ENCODE measurements around the gene TXK.
"Not testable (repeated sequence)": the region's sequence is repeated elsewhere in the genome, so short reads cannot be mapped to it uniquely, and the experiment has no call there.

TXK gene

GRCh38 chr4:48134081-48134480 is at the start of gene TXK:
TSS of gene TXK (minus strand) at chr4:48134250. CDS start at chr4:48134170, 80 bp downstream.
- no peak for DNase-seq (ENCODE audit: low spot score)

GRCh38 chr4:48180234-48180633 is 46.2 kb upstream of the TXK start:
- DNase-seq (ENCODE audit: low spot score) = no peak

- DNase-seq (ENCODE audit: low spot score) = no peak
These were observed 44.9 kb upstream of the TXK start for GRCh38 chr4:48178931-48179330.

- DNase-seq (ENCODE audit: low spot score) = no peak
These were observed 41.8 kb upstream of the TXK start for GRCh38 chr4:48175806-48176205.

GRCh38 chr4:48175328-48175727 is 41.3 kb upstream of the TXK start:
- DNase-seq (ENCODE audit: low spot score) = no peak

- no peak for DNase-seq (ENCODE audit: low spot score)
These were observed 39.3 kb upstream of the TXK start for GRCh38 chr4:48173056-48173991.

- DNase-seq (ENCODE audit: low spot score) = no peak
These were observed 38.6 kb upstream of the TXK start for GRCh38 chr4:48172651-48173050.

- no peak for DNase-seq (ENCODE audit: low spot score)
These were observed 35.6 kb upstream of the TXK start for GRCh38 chr4:48169636-48170035.

GRCh38 chr4:48167538-48168263 is 33.7 kb upstream of the TXK start:
- DNase-seq (ENCODE audit: low spot score) = no peak

GRCh38 chr4:48164561-48164960 is 30.5 kb upstream of the TXK start:
- not testable (repeated sequence) for DNase-seq (ENCODE audit: low spot score)

- DNase-seq (ENCODE audit: low spot score) = no peak
These were observed 29.7 kb upstream of the TXK start for GRCh38 chr4:48163746-48164145.

- no peak for DNase-seq (ENCODE audit: low spot score)
These were observed 28.1 kb upstream of the TXK start for GRCh38 chr4:48162162-48162561.

GRCh38 chr4:48157271-48157670 is 23.2 kb upstream of the TXK start:
- no peak for DNase-seq (ENCODE audit: low spot score)

- no peak for DNase-seq (ENCODE audit: low spot score)
These were observed 22.4 kb upstream of the TXK start for GRCh38 chr4:48156423-48156822.

- no peak for DNase-seq (ENCODE audit: low spot score)
These were observed 19.9 kb upstream of the TXK start for GRCh38 chr4:48153791-48154550.

- no peak for DNase-seq (ENCODE audit: low spot score)
These were observed 18.2 kb upstream of the TXK start for GRCh38 chr4:48152259-48152658.

GRCh38 chr4:48149827-48150370 is 15.8 kb upstream of the TXK start:
- DNase-seq (ENCODE audit: low spot score) = no peak

- DNase-seq (ENCODE audit: low spot score) = no peak
These were observed 13.6 kb upstream of the TXK start for GRCh38 chr4:48147621-48148020.

- peak; percentile 75 for DNase-seq (ENCODE audit: low spot score)
These were observed 7.0 kb upstream of the TXK start for GRCh38 chr4:48141048-48141447.

- no peak for DNase-seq (ENCODE audit: low spot score)
These were observed 5.6 kb upstream of the TXK start for GRCh38 chr4:48139691-48140090.

- DNase-seq (ENCODE audit: low spot score) = no peak
These were observed 4.9 kb upstream of the TXK start for GRCh38 chr4:48138936-48139335.

GRCh38 chr4:48138511-48138910 is 4.5 kb upstream of the TXK start:
- DNase-seq (ENCODE audit: low spot score) = no peak
